Measurements from ENCODE around the gene RALGAPA2. TPM values are rescaled to one million over a fixed set of nuclear protein-coding genes. Genes with fewer than 3 reads are reported as not detected.

Gene RALGAPA2
- total RNA-seq, 4 donors from 2014 or later, result 89.7 to 126 (median 97.8) TPM

DNA sequence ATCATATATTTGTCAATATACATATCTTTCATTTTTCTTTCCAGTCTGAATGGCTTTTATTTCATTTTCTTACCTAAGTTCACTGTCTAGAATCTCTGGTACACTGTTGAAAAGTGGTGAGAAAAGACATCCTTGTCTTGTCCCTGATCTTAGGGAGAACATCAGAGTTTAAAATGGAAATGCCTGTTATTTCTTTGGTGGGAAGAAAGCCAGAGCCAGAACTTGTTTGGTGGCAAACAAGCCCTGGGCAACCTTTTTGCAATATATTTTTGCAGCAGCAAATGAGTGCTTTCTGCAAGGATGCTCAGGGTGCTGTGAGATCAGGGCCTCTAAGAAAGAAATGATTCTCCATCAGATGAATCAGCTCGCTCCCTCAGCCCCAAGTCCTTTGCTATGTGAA lies 156.6 kb downstream of the RALGAPA2 start:
- no peaks in the 10 kb centered on the region for H3K27me3 ChIP-seq
- H3K27ac ChIP-seq, result no peak overlapping the region
- intact Hi-C loops (cut with DNase I), result no loop called here
- H3K4me3 ChIP-seq (replicated peaks in 1 of 3), result no peak overlapping the region
- no peak for DNase-seq
- TF ChIP-seq POLR2A (IDR thresholded peaks at IDR 0.05), result no peak
- TF ChIP-seq, protein P1, sequence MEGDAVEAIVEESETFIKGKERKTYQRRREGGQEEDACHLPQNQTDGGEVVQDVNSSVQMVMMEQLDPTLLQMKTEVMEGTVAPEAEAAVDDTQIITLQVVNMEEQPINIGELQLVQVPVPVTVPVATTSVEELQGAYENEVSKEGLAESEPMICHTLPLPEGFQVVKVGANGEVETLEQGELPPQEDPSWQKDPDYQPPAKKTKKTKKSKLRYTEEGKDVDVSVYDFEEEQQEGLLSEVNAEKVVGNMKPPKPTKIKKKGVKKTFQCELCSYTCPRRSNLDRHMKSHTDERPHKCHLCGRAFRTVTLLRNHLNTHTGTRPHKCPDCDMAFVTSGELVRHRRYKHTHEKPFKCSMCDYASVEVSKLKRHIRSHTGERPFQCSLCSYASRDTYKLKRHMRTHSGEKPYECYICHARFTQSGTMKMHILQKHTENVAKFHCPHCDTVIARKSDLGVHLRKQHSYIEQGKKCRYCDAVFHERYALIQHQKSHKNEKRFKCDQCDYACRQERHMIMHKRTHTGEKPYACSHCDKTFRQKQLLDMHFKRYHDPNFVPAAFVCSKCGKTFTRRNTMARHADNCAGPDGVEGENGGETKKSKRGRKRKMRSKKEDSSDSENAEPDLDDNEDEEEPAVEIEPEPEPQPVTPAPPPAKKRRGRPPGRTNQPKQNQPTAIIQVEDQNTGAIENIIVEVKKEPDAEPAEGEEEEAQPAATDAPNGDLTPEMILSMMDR (IDR thresholded peaks at IDR 0.05), result no peak
- H3K36me3 ChIP-seq, result no peaks in the 10 kb centered on the region
- H3K9me3 ChIP-seq, result no peaks in the 10 kb centered on the region
- WGBS, 2 donors, result 100% methylated on average over 1 of the region's 1 CpG
- H3K4me1 ChIP-seq, result no peaks in the 10 kb centered on the region

DNA sequence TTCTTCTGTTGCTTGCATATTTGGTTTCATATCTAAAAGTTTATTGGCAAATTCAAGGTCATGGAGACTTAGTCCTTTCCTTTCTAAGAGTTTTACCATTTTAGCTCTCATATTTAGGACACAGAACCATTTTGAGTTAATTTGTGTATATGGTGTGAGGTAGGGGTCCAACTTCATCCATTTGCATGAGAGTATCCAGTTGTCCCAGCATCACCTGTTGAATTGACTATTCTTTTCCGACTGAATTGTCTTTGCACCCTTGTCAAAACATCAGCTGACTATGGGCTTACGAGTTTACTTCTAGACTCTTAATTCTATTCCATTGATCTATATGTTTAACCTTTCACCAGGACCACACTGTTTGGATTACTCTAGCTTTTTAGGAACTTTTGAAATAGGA lies 157.5 kb downstream of the RALGAPA2 start:
- TF ChIP-seq, protein P1 (IDR thresholded peaks at IDR 0.05), result no peak
- TF ChIP-seq POLR2A (IDR thresholded peaks at IDR 0.05), result no peak
- intact Hi-C loops (cut with DNase I), result no loop called here
- Histone ChIP-seq H3K9me3 (no peaks in the 10 kb centered on the region), H3K4me1 (no peaks in the 10 kb centered on the region), H3K27me3 (no peaks in the 10 kb centered on the region), H3K36me3 (no peaks in the 10 kb centered on the region), H3K27ac (no peak overlapping the region), H3K4me3 (replicated peaks in 1 of 3) (no peak overlapping the region)
- WGBS, 2 donors, result 76 to 98% methylated on average over 2 of the region's 2 CpGs
- DNase-seq, result no peak

- Histone ChIP-seq H3K36me3 (no peaks in the 10 kb centered on the region), H3K4me3 (replicated peaks in 1 of 3) (no peak overlapping the region), H3K4me1 (no peaks in the 10 kb centered on the region), H3K27ac (no peak overlapping the region), H3K27me3 (no peaks in the 10 kb centered on the region), H3K9me3 (no peaks in the 10 kb centered on the region)
- no peak for DNase-seq
- intact Hi-C loops (cut with DNase I), result no loop called here
- TF ChIP-seq POLR2A (IDR thresholded peaks at IDR 0.05), result no peak
- TF ChIP-seq, protein P1 (IDR thresholded peaks at IDR 0.05), result no peak
Observed at GRCh38 chr20:20553541-20553940, 158.9 kb downstream of the RALGAPA2 start.

DNA sequence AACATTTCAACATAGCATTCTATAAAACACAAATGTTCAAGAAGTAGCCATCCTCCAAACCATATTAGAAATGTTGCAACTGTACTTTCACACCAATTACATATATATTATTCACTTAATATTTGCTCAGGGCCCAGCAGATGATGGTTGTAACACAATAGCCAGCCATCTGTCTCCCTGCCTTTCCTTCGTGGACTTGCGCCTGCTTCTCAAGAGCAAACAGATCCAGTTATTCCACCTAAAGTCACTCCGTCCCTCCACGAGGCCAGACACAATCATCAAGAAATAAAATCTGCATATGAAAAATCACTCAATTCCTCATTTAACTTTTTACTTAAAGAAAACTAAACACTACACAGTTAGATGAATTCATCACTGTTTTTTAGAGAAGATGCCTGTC lies 160.4 kb downstream of the RALGAPA2 start:
- Histone ChIP-seq H3K9me3 (no peaks in the 10 kb centered on the region), H3K36me3 (no peaks in the 10 kb centered on the region), H3K27me3 (no peaks in the 10 kb centered on the region), H3K4me3 (replicated peaks in 1 of 3) (no peak overlapping the region), H3K4me1 (no peaks in the 10 kb centered on the region), H3K27ac (no peak overlapping the region)
- TF ChIP-seq, protein P1 (IDR thresholded peaks at IDR 0.05), result no peak
- no peak for TF ChIP-seq POLR2A (IDR thresholded peaks at IDR 0.05)
- no peak for DNase-seq
- intact Hi-C loops (cut with DNase I), result no loop called here
- 94% methylated on average over 4 of the region's 4 CpGs for WGBS, 2 donors

GRCh38 chr20:20551409-20551808 lies 161.0 kb downstream of the RALGAPA2 start:
- H3K4me1 ChIP-seq, result no peaks in the 10 kb centered on the region
- no peak overlapping the region for H3K4me3 ChIP-seq (replicated peaks in 1 of 3)
- H3K27me3 ChIP-seq, result no peaks in the 10 kb centered on the region
- no peaks in the 10 kb centered on the region for H3K9me3 ChIP-seq
- peaks cover 1 to 2% of the 10 kb centered on the region in 2 donors for H3K36me3 ChIP-seq
- DNase-seq, result no peak
- no peak for TF ChIP-seq POLR2A (IDR thresholded peaks at IDR 0.05)
- TF ChIP-seq, protein P1 (IDR thresholded peaks at IDR 0.05), result no peak
- intact Hi-C loops (cut with DNase I), result no loop called here
- no peak overlapping the region for H3K27ac ChIP-seq
- WGBS, 2 donors, result 97 to 98% methylated on average over 3 of the region's 3 CpGs

All from thyroid gland (tissue), 4 donors.